Naive thymus-derived CD8-positive, alpha-beta T cell (primary cell): ENCODE data around the gene S1PR2. TPM values are rescaled to one million over a fixed set of nuclear protein-coding genes. Genes with fewer than 3 reads are reported as not detected.
"Not testable (repeated sequence)": the region's sequence is repeated elsewhere in the genome, so short reads cannot be mapped to it uniquely, and the experiment has no call there.

Source experiments
- ATAC-seq, 2 donors: fragments of 150-1000 bp; cut with Tn5 transposase in 1 of 2; sonication (Bioruptor Pico), chemical (Tn5 transposase) in 1 of 2; 1 replicate in 1 of 2; 2 replicates in 1 of 2; pipeline ENCODE4 v1.10.0; 2021; ENCODE audit warnings: mild to moderate bottlenecking in 2 of 2, moderate library complexity in 2 of 2
- POLR2A ChIA-PET: fragments of 350-600 bp; sonication (Branson Sonifier 250); formaldehyde crosslinking; loops from one replicate; lab custom pipeline; 2021; ENCODE audit warnings: antibody characterized with exemption; lab: Charles Lee
- DNase-seq, 10 donors: peaks; one replicate each; pipeline versions ENCODE4 v3.0.0 to v3.0.0-alpha.2; 2020 to 2022
- H3K27ac Mint-ChIP-seq, 10 donors: one replicate each; pipeline ENCODE4 v1.8.0; 2020 to 2022; ENCODE audit warnings: mild to moderate bottlenecking in 10 of 10, mixed read lengths in 10 of 10, moderate library complexity in 4 of 10, inconsistent platforms in 1 of 10
- H3K27me3 Mint-ChIP-seq, 5 donors: one replicate each; pipeline ENCODE4 v1.8.0; 2021 to 2022; ENCODE audit warnings: mixed read lengths in 5 of 5
- H3K36me3 Mint-ChIP-seq, 3 donors: one replicate each; pipeline ENCODE4 v1.8.0; 2020 to 2022; ENCODE audit warnings: mixed read lengths in 3 of 3, mild to moderate bottlenecking in 2 of 3, inconsistent platforms in 1 of 3
- H3K4me1 Mint-ChIP-seq, 4 donors: one replicate each; pipeline ENCODE4 v1.8.0; 2021 to 2022; ENCODE audit warnings: mixed read lengths in 4 of 4
- H3K4me3 Mint-ChIP-seq, 10 donors: one replicate each; pipeline ENCODE4 v1.8.0; 2020 to 2022; ENCODE audit warnings: mild to moderate bottlenecking in 10 of 10, mixed read lengths in 10 of 10, moderate library complexity in 6 of 10, inconsistent platforms in 1 of 10
- H3K9me3 Mint-ChIP-seq, 9 donors: one replicate each; pipeline ENCODE4 v1.8.0; 2020 to 2022; ENCODE audit warnings: mixed read lengths in 9 of 9, mild to moderate bottlenecking in 3 of 9, inconsistent platforms in 1 of 9, moderate library complexity in 1 of 9
- microRNA-seq: library from miRNA; unstranded; fragments of <30 nt; microRNA quantifications from one replicate; pipeline ENCODE4 v1.2.0, GENCODE V29; 2022; ENCODE audit warnings: borderline microRNAs expressed
- polyA plus RNA-seq, 3 donors: library from polyadenylated mRNA; unstranded; fragments of 300-500 nt; fragmentation: Illumina TruSeq; gene quantifications; one replicate each; pipeline ENCODE4 v1.2.3, GENCODE V29; 2021
- total RNA-seq, 8 experiments: library from RNA in 2 of 8; stranded (reverse) in 2 of 8; gene quantifications; one replicate each; pipeline ENCODE4 v1.2.3 and lab custom pipeline; 2021 to 2026

Gene S1PR2
- total and polyA plus RNA-seq, 5 experiments from 2014 or later, result 0.18 to 3.0 (median 0.60) TPM

GRCh38 chr19:10182847-10183246 lies 48.3 kb downstream of the S1PR2 start:
- no peak for ATAC-seq
- Mint-ChIP-seq H3K36me3 (peaks cover 0 to 74% (median 3%) of the 10 kb centered on the region in 3 donors), H3K9me3 (no peaks in the 10 kb centered on the region), H3K27me3 (no peaks in the 10 kb centered on the region), H3K4me3 (no peak overlapping the region), H3K27ac (no peak overlapping the region), H3K4me1 (peaks cover 9 to 24% (median 13%) of the 10 kb centered on the region in 4 donors)
- DNase-seq, result no peak
- POLR2A ChIA-PET, result no interaction called here

DNA sequence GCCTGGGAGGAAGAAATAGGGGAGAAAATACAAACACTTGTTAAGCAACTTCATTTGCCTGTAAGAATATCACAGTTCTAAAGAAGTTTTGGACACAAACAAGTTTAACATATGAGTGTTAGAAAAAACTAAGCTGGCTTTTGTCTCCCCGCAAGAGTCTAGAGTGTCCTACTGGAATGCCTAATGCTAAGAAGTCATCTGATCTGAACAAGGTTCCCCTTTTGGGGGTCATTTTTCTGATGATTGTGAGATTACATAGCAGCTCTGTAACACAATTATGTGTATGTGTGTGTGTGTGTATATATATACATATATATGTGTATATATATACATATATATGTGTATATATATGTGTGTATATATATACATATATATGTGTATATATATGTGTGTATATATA lies 49.1 kb downstream of the S1PR2 start:
- DNase-seq (no peak), ATAC-seq (no peak)
- Mint-ChIP-seq H3K27ac (peak overlapping the region in 1 of 10 donors; percentile 55), H3K4me3 (no peak overlapping the region), H3K36me3 (peaks cover 0 to 75% (median 3%) of the 10 kb centered on the region in 3 donors), H3K9me3 (no peaks in the 10 kb centered on the region), H3K4me1 (peaks cover 5 to 18% (median 9%) of the 10 kb centered on the region in 4 donors), H3K27me3 (no peaks in the 10 kb centered on the region)
- POLR2A ChIA-PET, result no interaction called here

GRCh38 chr19:10180459-10180858 lies 50.7 kb downstream of the S1PR2 start:
- Mint-ChIP-seq H3K4me3 (no peak overlapping the region), H3K27ac (peak overlapping the region in 1 of 10 donors; percentile 43), H3K9me3 (no peaks in the 10 kb centered on the region), H3K4me1 (peaks cover 0 to 9% (median 6%) of the 10 kb centered on the region in 4 donors), H3K36me3 (peaks cover 0 to 75% (median 7%) of the 10 kb centered on the region in 3 donors), H3K27me3 (no peaks in the 10 kb centered on the region)
- DNase-seq (no peak), ATAC-seq (no peak)
- POLR2A ChIA-PET, result interaction anchor here (0.6 kb wide), 1 partner anchor 292 kb away, joined by 4 read pairs; no protein-coding TSS in a partner anchor

DNA sequence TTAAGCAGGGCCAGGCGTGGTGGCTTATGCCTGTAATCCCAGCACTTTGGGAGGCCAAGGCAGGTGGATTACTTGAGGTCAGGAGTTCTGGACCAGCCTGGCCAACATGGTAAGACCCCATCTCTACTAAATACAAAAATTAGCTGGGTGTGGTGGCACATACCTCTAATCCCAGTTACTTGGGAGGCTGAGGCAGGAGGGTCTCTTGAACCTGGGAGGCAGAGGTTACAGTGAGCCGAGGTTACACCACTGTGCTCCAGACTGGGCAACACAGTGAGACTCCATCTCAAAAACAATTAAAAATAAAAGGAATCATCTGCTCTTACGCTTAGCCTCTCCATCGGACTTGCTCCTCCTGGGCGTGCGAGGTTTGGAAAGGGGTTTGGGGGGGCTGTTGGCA lies 51.1 kb downstream of the S1PR2 start:
- POLR2A ChIA-PET, result interaction anchor here (0.6 kb wide), 1 partner anchor 292 kb away, joined by 4 read pairs; no protein-coding TSS in a partner anchor
- H3K9me3 Mint-ChIP-seq, H3K4me1 Mint-ChIP-seq, H3K27me3 Mint-ChIP-seq, DNase-seq, H3K4me3 Mint-ChIP-seq, ATAC-seq: not testable (repeated sequence)
- Mint-ChIP-seq H3K27ac (peak overlapping the region in 1 of 10 donors; percentile 43), H3K36me3 (peaks cover 0 to 75% (median 9%) of the 10 kb centered on the region in 3 donors)

DNA sequence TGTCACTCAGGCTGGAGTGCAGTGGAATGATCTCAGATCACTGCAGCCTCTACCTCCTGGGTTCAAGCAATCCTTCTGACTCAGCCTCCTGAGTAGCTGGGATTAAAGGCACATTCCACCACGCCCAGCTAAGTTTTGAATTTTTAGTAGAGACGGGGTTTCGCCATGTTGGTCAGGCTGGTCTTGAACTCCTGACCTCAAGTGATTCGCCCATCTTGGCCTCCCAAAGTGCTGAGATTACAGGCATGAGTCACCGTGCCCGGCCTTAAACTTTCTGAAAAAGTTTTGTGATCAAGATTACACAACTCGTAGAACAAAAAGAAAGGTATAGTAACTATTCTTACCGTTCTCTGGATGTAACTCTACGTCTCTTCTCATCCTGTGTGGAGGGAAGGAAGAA lies 57.6 kb downstream of the S1PR2 start:
- Mint-ChIP-seq H3K9me3 (no peaks in the 10 kb centered on the region), H3K4me1 (peaks cover 0 to 2% (median under 1%) of the 10 kb centered on the region in 4 donors), H3K36me3 (peaks cover 0 to 86% (median 16%) of the 10 kb centered on the region in 3 donors), H3K27me3 (no peaks in the 10 kb centered on the region), H3K27ac (peak overlapping the region in 1 of 10 donors; percentile 83), H3K4me3 (no peak overlapping the region)
- ATAC-seq, result no peak
- POLR2A ChIA-PET, result no interaction called here
- DNase-seq, result no peak

Small RNA genes within 50 kb of the gene (microRNA-seq; reads per million reads assigned to microRNA genes)
- not detected for gene MIR4322

Other genes with a start within 250 kb of the S1PR2 start
- not detected for gene COL5A3, start 220.8 kb downstream of the S1PR2 start, total RNA-seq
- gene COL5A3, start 220.8 kb downstream of the S1PR2 start, polyA plus RNA-seq, result not detected
- gene RDH8, start 217.8 kb downstream of the S1PR2 start, total RNA-seq, result not detected
- not detected for gene RDH8, start 217.8 kb downstream of the S1PR2 start, polyA plus RNA-seq
- 100 to 1,000 TPM; 109 to 113 TPM for gene SHFL, start 145.0 kb downstream of the S1PR2 start, total RNA-seq
- 10 to 100 TPM; 32.0 to 51.3 (median 34.6) TPM for gene SHFL, start 145.0 kb downstream of the S1PR2 start, polyA plus RNA-seq
- gene ANGPTL6, start 128.7 kb downstream of the S1PR2 start, total RNA-seq, result 1 to 10 TPM; 1.3 to 1.8 TPM
- under 1 TPM; 0.54 to 0.82 (median 0.65) TPM for gene ANGPTL6, start 128.7 kb downstream of the S1PR2 start, polyA plus RNA-seq
- gene PPAN, start 125.0 kb downstream of the S1PR2 start, total RNA-seq, result 100 to 1,000 TPM; 109 to 122 TPM
- 10 to 100 TPM; 15.7 to 42.7 (median 25.8) TPM for gene PPAN, start 125.0 kb downstream of the S1PR2 start, polyA plus RNA-seq
- gene P2RY11, start 119.6 kb downstream of the S1PR2 start, total RNA-seq, result 10 to 100 TPM; 61.4 to 68.0 TPM
- gene P2RY11, start 119.6 kb downstream of the S1PR2 start, polyA plus RNA-seq, result 1 to 10 TPM; 2.2 to 4.2 (median 2.9) TPM
- gene EIF3G, start 111.4 kb downstream of the S1PR2 start, total RNA-seq, result 100 to 1,000 TPM; 363 to 378 TPM
- gene EIF3G, start 111.4 kb downstream of the S1PR2 start, polyA plus RNA-seq, result 100 to 1,000 TPM; 226 to 282 (median 269) TPM
- 100 to 1,000 TPM; 228 to 231 TPM for gene DNMT1, start 36.4 kb downstream of the S1PR2 start, total RNA-seq
- 100 to 1,000 TPM in 2 of 3 donors, 10 to 100 TPM in 1; 93.7 to 146 (median 142) TPM for gene DNMT1, start 36.4 kb downstream of the S1PR2 start, polyA plus RNA-seq
- 10 to 100 TPM; 47.9 to 50.8 TPM for gene MRPL4, start 20.9 kb upstream of the S1PR2 start, total RNA-seq
- 10 to 100 TPM; 25.3 to 50.6 (median 31.3) TPM for gene MRPL4, start 20.9 kb upstream of the S1PR2 start, polyA plus RNA-seq
- gene ICAM1, start 39.8 kb upstream of the S1PR2 start, total RNA-seq, result 1 to 10 TPM; 1.9 to 2.0 TPM
- gene ICAM1, start 39.8 kb upstream of the S1PR2 start, polyA plus RNA-seq, result 1 to 10 TPM; 1.2 to 3.9 (median 2.8) TPM
- under 1 TPM in 1 of 2 experiments, not detected in 1; 0.57 TPM for gene ICAM4, start 55.6 kb upstream of the S1PR2 start, total RNA-seq
- under 1 TPM in 2 of 3 donors, not detected in 1; 0.22 to 0.42 TPM for gene ICAM4, start 55.6 kb upstream of the S1PR2 start, polyA plus RNA-seq
- gene ICAM5, start 58.6 kb upstream of the S1PR2 start, total RNA-seq, result not detected
- gene ICAM5, start 58.6 kb upstream of the S1PR2 start, polyA plus RNA-seq, result not detected
- gene ZGLP1, start 78.5 kb upstream of the S1PR2 start, total RNA-seq, result 10 to 100 TPM; 10.0 to 12.2 TPM
- gene ZGLP1, start 78.5 kb upstream of the S1PR2 start, polyA plus RNA-seq, result under 1 TPM in 1 of 3 donors, not detected in 2; 0.27 TPM
- 10 to 100 TPM; 11.9 to 14.9 TPM for gene FDX2, start 84.7 kb upstream of the S1PR2 start, total RNA-seq
- gene FDX2, start 84.7 kb upstream of the S1PR2 start, polyA plus RNA-seq, result 10 to 100 TPM; 14.3 to 26.7 (median 18.4) TPM
- 10 to 100 TPM; 52.1 to 55.8 TPM for gene RAVER1, start 102.2 kb upstream of the S1PR2 start, total RNA-seq
- gene RAVER1, start 102.2 kb upstream of the S1PR2 start, polyA plus RNA-seq, result 10 to 100 TPM; 11.2 to 23.6 (median 17.5) TPM
- gene ICAM3, start 108.3 kb upstream of the S1PR2 start, total RNA-seq, result 100 to 1,000 TPM; 122 to 127 TPM
- gene ICAM3, start 108.3 kb upstream of the S1PR2 start, polyA plus RNA-seq, result 100 to 1,000 TPM; 214 to 229 (median 221) TPM
- 100 to 1,000 TPM; 313 to 319 TPM for gene TYK2, start 149.2 kb upstream of the S1PR2 start, total RNA-seq
- 10 to 100 TPM; 33.4 to 50.3 (median 43.9) TPM for gene TYK2, start 149.2 kb upstream of the S1PR2 start, polyA plus RNA-seq
- gene CDC37, start 172.2 kb upstream of the S1PR2 start, total RNA-seq, result 100 to 1,000 TPM; 155 to 158 TPM
- 10 to 100 TPM; 63.2 to 81.1 (median 65.6) TPM for gene CDC37, start 172.2 kb upstream of the S1PR2 start, polyA plus RNA-seq
- gene PDE4A, start 189.2 kb upstream of the S1PR2 start, total RNA-seq, result under 1 TPM; 0.88 to 0.99 TPM
- 1 to 10 TPM in 2 of 3 donors, under 1 TPM in 1; 0.33 to 2.5 (median 1.9) TPM for gene PDE4A, start 189.2 kb upstream of the S1PR2 start, polyA plus RNA-seq